ENCODE measurements around the gene TPPP2.
A peak's percentile ranks its signal among the peaks of the same experiment; 100 is the strongest.
"Not testable (repeated sequence)": the region's sequence is repeated elsewhere in the genome, so short reads cannot be mapped to it uniquely, and the experiment has no call there.

The TPPP2 gene

DNA sequence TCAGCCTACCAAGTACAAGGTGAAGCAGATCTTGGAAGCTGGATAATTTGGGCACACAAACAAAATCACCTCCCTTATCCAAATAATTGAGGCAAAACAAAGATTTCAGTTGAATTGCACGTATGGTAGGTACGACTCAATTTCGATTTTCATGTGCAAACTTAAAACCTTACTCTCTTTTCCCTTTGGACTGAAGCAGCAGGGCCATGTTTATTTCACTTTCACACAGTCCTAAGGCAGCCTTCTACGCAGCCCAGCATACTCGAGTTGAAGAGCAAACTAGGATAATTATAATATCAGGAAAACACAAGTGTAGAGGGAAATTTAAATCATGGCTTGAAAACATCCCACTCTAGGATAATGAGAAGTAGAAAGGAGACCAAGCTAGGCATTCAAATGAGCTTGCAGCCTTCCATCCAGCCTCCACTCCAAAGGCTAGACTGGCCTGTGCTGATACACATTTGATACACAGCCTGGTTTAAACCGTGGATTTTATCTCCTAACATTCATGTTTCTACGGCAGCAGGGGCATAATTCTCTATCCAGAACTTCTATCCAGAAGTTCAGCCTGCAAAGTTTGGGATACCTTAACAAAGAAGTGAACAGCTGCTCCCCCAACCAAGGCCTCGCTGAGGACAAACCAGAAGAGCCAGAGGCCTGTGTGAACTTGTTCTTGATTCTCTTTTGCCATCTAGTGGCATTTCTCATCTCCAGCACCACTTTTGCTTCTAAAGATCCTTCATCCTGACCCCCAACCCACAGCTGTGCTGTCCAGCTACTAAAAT is 9.8 kb downstream of the TPPP2 start:
- peak; percentile 28 for DNase-seq

GRCh38 chr14:21040370-21040925 is 10.4 kb downstream of the TPPP2 start:
- no peak for DNase-seq

- not testable (repeated sequence) for DNase-seq
Measured at GRCh38 chr14:21040941-21041340, 10.9 kb downstream of the TPPP2 start.

DNA sequence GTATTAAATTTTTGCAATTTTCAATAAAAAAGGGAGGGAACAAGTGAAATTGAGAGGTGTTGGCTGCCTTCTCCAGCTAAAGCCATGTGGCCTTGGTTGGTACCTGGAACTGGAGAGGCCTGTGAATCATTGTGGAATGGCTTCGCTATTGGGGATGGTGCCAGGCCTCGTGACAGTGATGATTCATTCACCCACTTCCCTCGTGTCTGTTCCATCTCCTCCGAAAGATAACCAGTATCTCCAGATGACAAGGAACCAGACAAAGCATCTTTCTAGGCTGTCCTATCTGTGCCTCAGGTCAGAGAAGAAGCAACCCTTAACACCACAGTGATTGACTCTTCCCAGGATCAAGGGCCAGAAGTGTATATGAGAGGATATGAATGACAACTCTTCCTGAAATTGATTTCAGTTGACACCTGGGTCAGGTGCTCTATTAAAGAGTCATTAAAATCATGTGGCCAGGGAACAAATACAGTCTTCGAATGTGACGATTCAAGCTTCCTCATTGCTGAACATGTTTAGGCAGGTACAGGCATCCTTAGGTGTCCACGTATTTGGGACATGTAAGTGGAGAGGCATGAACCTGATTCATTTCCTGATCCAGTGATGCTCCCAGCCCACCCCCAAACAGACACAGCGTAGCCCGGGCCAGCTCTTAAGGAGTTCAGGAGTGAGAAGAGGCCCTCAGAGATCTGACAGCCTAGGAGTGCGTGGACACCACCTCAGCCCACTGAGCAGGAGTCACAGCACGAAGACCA is 11.8 kb downstream of the TPPP2 start, which contains the start of gene RNASE7:
TSS of gene RNASE7 (plus strand) at position 687 of the 758 bp plus-strand sequence. CDS start 631 bp downstream, outside the sequence.
- DNase-seq, result no peak

GRCh38 chr14:21042918-21043317 is 12.9 kb downstream of the TPPP2 start:
- no peak for DNase-seq

GRCh38 chr14:21043387-21043973 is 13.5 kb downstream of the TPPP2 start:
- no peak for DNase-seq

GRCh38 chr14:21043974-21044618 is 14.1 kb downstream of the TPPP2 start:
- DNase-seq, result peak; percentile 16

- no peak for DNase-seq
Measured at GRCh38 chr14:21047378-21047781, 17.4 kb downstream of the TPPP2 start.

DNA sequence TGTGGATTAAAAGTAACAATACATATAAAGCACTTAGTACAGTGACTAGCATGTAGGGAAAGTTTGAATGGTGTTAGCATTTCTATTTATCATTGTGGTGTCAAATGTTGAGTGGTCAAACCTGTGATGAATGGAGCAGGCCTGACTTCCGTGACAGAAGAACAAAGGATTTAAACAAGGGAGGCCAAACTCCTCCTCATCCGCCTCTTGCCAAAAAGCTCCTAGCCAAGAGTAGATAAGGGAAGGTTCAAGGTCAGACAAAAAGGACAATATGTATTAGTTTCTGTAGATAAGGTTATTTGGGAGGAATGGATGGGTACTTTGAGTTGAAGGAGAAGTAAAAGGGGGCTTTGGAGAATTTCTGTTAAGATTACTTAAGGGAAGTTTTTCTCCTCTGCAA is 18.6 kb downstream of the TPPP2 start:
- no peak for DNase-seq

DNA sequence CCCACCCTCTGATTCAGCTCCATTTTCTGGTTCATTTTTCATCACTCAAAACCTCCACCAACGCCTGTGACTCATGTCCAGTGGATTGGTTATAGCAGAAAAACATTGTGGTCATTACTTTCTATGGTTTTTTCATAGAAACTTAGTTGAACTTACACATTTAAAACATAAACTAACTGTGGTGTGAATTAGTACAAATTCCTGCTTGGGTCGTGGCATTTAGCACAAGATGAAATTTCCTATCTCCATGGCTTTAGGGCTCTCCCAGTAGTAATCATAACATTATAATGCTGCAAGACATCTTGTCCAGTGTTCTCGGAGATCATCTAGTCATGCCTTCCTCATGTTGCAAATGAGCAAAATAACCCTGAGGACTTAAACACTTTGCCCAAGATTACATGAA is 19.3 kb downstream of the TPPP2 start:
- DNase-seq, result no peak

DNA sequence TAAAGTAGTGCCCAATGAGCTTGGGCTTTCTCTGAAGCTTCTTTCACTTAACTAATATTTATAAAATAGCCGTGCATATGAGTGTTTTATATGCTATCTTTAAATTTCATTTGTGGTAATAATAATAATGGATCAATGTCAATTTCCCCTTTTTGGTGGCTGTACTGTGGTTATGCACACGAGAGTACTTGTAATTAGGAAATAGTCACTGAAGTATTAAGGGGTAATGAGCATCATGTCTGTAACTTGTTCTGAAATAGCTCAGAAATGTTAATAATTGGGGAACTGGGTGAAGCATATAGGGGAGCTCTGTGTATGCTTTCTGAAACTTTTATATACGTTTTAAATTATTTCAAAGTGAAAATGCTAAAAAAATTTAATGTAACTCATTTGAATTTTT is 20.6 kb downstream of the TPPP2 start:
- DNase-seq, result no peak

GRCh38 chr14:21053184-21054122 is 23.4 kb downstream of the TPPP2 start:
- DNase-seq, result no peak

DNA sequence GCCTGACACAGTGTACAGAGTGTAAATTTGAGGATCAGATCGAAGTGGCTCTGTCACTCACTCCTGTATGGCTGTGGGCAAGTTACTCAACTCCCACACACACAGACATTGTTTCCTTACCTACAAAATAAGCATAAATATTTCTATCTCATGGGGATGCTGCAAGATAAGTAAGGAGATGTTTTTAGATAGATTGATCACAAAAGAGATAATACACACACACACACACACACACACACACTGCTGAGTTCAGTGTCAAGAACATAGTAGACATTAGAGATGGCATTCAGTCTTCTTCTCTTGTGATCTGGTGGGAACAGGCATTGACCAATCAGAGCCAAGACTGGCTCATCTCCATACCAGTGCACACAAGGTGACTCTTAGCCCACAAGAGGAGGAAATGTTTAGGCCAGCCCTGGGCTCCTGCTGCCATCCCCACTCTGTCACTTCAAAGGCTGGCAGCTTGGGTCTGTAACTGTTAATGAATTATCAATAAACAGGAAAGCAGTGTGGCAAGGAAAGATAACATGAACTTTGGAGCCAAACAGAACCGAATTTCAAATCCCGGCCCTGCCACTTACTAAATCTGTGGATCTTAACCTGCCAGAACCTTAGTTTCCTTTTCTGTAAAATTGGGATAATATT is 24.2 kb downstream of the TPPP2 start:
- DNase-seq, result no peak

GRCh38 chr14:21054768-21055145 is 24.7 kb downstream of the TPPP2 start:
- no peak for DNase-seq

GRCh38 chr14:21055432-21056117 is 25.6 kb downstream of the TPPP2 start:
- DNase-seq, result no peak

DNA sequence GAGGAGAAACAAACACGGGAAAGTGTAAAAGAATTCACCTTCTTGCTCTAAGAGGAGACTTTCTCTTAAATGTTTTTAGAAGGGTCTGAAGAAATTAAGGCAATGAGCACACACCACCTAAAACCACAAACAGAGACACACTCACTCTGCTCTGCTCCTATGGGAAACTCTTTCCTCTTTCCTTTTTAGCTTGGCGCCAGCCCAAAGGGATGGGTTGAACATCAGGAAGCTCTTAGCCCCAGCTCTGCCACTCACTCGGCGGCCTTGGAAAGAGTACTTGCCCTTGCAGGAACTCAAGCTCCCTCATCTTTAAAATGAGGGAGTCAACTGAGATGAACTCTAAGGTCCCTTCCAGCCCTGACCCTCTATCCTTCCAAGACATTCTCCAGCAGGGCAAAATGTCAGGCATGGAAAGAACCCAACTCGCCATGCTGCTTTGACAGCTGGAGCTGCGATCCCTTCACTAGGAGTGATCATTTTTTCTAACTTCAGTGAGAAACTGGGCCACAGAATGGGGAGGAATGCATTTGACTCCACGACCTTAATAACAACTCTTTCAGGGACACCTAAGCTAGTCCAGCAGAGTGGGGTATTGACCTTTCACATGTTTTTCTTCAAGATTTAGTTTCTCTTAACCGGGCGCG is 26.6 kb downstream of the TPPP2 start:
- no peak for DNase-seq

- no peak for DNase-seq
Measured at GRCh38 chr14:21057803-21058675, 28.0 kb downstream of the TPPP2 start, which contains the start of gene RNASE8. TSS of gene RNASE8 (plus strand) at chr14:21057822. CDS start at chr14:21057893, 71 bp downstream.

GRCh38 chr14:21058903-21059302 is 28.9 kb downstream of the TPPP2 start:
- no peak for DNase-seq
